ENCODE data around the gene ELOA.
"Not testable (repeated sequence)": the region's sequence is repeated elsewhere in the genome, so short reads cannot be mapped to it uniquely, and the experiment has no call there.

The ELOA gene

GRCh38 chr1:23733281-23733680, 10.0 kb upstream of the ELOA start:
- DNase-seq (ENCODE audit: low read depth in 3 of 3): not testable (repeated sequence)

- no peak for DNase-seq (ENCODE audit: low read depth in 3 of 3)
Measured at GRCh38 chr1:23736437-23737134, 6.7 kb upstream of the ELOA start.

GRCh38 chr1:23741609-23742008, 1.7 kb upstream of the ELOA start:
- DNase-seq (ENCODE audit: low read depth in 3 of 3): no peak

GRCh38 chr1:23742670-23743286, 493 bp upstream of the ELOA start:
- no peak for DNase-seq (ENCODE audit: low read depth in 3 of 3)

GRCh38 chr1:23745515-23745914, 2.2 kb downstream of the ELOA start:
- DNase-seq (ENCODE audit: low read depth in 3 of 3): no peak

GRCh38 chr1:23748016-23748415, 4.7 kb downstream of the ELOA start:
- DNase-seq (ENCODE audit: low read depth in 3 of 3): no peak

- no peak for DNase-seq (ENCODE audit: low read depth in 3 of 3)
Measured at GRCh38 chr1:23751050-23751814, 8.0 kb downstream of the ELOA start.

- no peak for DNase-seq (ENCODE audit: low read depth in 3 of 3)
Measured at GRCh38 chr1:23751815-23752200, 8.5 kb downstream of the ELOA start.

GRCh38 chr1:23752909-23753308, 9.6 kb downstream of the ELOA start:
- no peak for DNase-seq (ENCODE audit: low read depth in 3 of 3)

GRCh38 chr1:23756676-23757075, 13.4 kb downstream of the ELOA start:
- DNase-seq (ENCODE audit: low read depth in 3 of 3): no peak

GRCh38 chr1:23757812-23758211, 14.5 kb downstream of the ELOA start:
- DNase-seq (ENCODE audit: low read depth in 3 of 3): no peak

- DNase-seq (ENCODE audit: low read depth in 3 of 3): no peak
Measured at GRCh38 chr1:23759277-23759676, 16.0 kb downstream of the ELOA start.

- no peak for DNase-seq (ENCODE audit: low read depth in 3 of 3)
Measured at GRCh38 chr1:23763041-23763577, 19.8 kb downstream of the ELOA start.

GRCh38 chr1:23768733-23769132, 25.5 kb downstream of the ELOA start:
- no peak for DNase-seq (ENCODE audit: low read depth in 3 of 3)

- DNase-seq (ENCODE audit: low read depth in 3 of 3): peak; percentile 75 to 78 (median 76)
Measured at GRCh38 chr1:23772049-23772853, 29.0 kb downstream of the ELOA start.

GRCh38 chr1:23772854-23773242, 29.6 kb downstream of the ELOA start:
- no peak for DNase-seq (ENCODE audit: low read depth in 3 of 3)

- DNase-seq (ENCODE audit: low read depth in 3 of 3): no peak
Measured at GRCh38 chr1:23774174-23774880, 31.1 kb downstream of the ELOA start.

- no peak for DNase-seq (ENCODE audit: low read depth in 3 of 3)
Measured at GRCh38 chr1:23776217-23776616, 32.9 kb downstream of the ELOA start.

- peak; percentile 56 to 65 (median 61) for DNase-seq (ENCODE audit: low read depth in 3 of 3)
Measured at GRCh38 chr1:23777979-23778814, 34.9 kb downstream of the ELOA start, which contains the start of gene PITHD1. Gene PITHD1 (plus strand): TSS chr1:23778418. CDS start chr1:23778516, 98 bp downstream.

GRCh38 chr1:23779826-23780371, 36.6 kb downstream of the ELOA start:
- DNase-seq (ENCODE audit: low read depth in 3 of 3): no peak
